H9 (cell line): ENCODE results near the gene GRIPAP1. TPM values are rescaled to one million over a fixed set of nuclear protein-coding genes. Genes with fewer than 3 reads are reported as not detected.

Source experiments
- DNase-seq: peaks from one replicate; pipeline ENCODE4 v3.0.0-alpha.2; 2017
- H2AFZ ChIP-seq: one replicate; pipeline ENCODE4 v1.6.1; 2013; ENCODE audit warnings: mild to moderate bottlenecking, low read length, control low read depth, moderate library complexity
- H2AK5ac ChIP-seq: 2 replicates; pipeline ENCODE4 v1.6.1; 2013; ENCODE audit warnings: low read length, control low read depth, mixed read lengths; ENCODE audit not compliant: insufficient read length
- H2BK120ac ChIP-seq: one replicate; pipeline ENCODE4 v1.6.1; 2013; ENCODE audit warnings: low read depth, mild to moderate bottlenecking, low read length, control low read depth, inconsistent platforms; ENCODE audit not compliant: poor library complexity, severe bottlenecking
- H2BK12ac ChIP-seq: 2 replicates; pipeline ENCODE4 v1.6.1; 2013; ENCODE audit warnings: low read length, control low read depth, mixed read lengths, low read depth; ENCODE audit not compliant: insufficient read length
- H2BK15ac ChIP-seq: 2 replicates; pipeline ENCODE4 v1.6.1; 2013; ENCODE audit warnings: low read depth, low read length, control low read depth
- H2BK20ac ChIP-seq: one replicate; pipeline ENCODE4 v1.6.1; 2013; ENCODE audit warnings: low read depth, mild to moderate bottlenecking, low read length, control low read depth, inconsistent platforms; ENCODE audit not compliant: poor library complexity, severe bottlenecking
- H2BK5ac ChIP-seq: 2 replicates; pipeline ENCODE4 v1.6.1; 2013; ENCODE audit warnings: low read length, control low read depth, mixed read lengths; ENCODE audit not compliant: insufficient read length
- H3K14ac ChIP-seq: 2 replicates; pipeline ENCODE4 v1.6.1; 2013; ENCODE audit warnings: low read length, control low read depth; ENCODE audit not compliant: insufficient read depth
- H3K18ac ChIP-seq: 2 replicates; pipeline ENCODE4 v1.6.1; 2013; ENCODE audit warnings: low read depth, mild to moderate bottlenecking, mixed read lengths, low read length, control low read depth; ENCODE audit not compliant: insufficient read length
- H3K23ac ChIP-seq: 2 replicates; pipeline ENCODE4 v1.6.1; 2013; ENCODE audit warnings: low read length, control low read depth, mixed read lengths, low read depth; ENCODE audit not compliant: insufficient read length
- H3K23me2 ChIP-seq: 2 replicates; pipeline ENCODE4 v1.6.1; 2013; ENCODE audit warnings: low read depth, mild to moderate bottlenecking, mixed read lengths, low read length, control low read depth; ENCODE audit not compliant: insufficient read length, poor library complexity, severe bottlenecking
- H3K27ac ChIP-seq: 2 replicates; pipeline ENCODE4 v1.5.1; 2013; ENCODE audit warnings: low read length, control low read depth, mixed read lengths, low read depth; ENCODE audit not compliant: insufficient read length
- H3K27me3 ChIP-seq: 2 replicates; pipeline ENCODE4 v1.6.1; 2013; ENCODE audit warnings: low read length, control low read depth, inconsistent platforms; ENCODE audit not compliant: insufficient read depth
- H3K4ac ChIP-seq: 2 replicates; pipeline ENCODE4 v1.6.1; 2013; ENCODE audit warnings: low read depth, mild to moderate bottlenecking, control low read depth, inconsistent platforms, low read length, moderate library complexity
- H3K4me1 ChIP-seq: 2 replicates; pipeline ENCODE4 v1.6.1; 2013; ENCODE audit warnings: low read length, control low read depth, inconsistent platforms; ENCODE audit not compliant: insufficient read depth
- H3K4me2 ChIP-seq: 2 replicates; pipeline ENCODE4 v1.6.1; 2013; ENCODE audit warnings: low read length, control low read depth, mixed read lengths; ENCODE audit not compliant: insufficient read length, insufficient read depth
- H3K56ac ChIP-seq: 2 replicates; pipeline ENCODE4 v1.6.1; 2013; ENCODE audit warnings: low read depth, mild to moderate bottlenecking, mixed read lengths, low read length, control low read depth; ENCODE audit not compliant: insufficient read length
- H3K79me1 ChIP-seq: 2 replicates; pipeline ENCODE4 v1.6.1; 2013; ENCODE audit warnings: low read depth, mild to moderate bottlenecking, moderate library complexity, low read length, control low read depth, inconsistent platforms; ENCODE audit not compliant: insufficient read depth, poor library complexity, severe bottlenecking
- H3K79me2 ChIP-seq: 2 replicates; pipeline ENCODE4 v1.6.1; 2013; ENCODE audit warnings: low read length, control low read depth, inconsistent platforms; ENCODE audit not compliant: insufficient read depth
- H3K9ac ChIP-seq: 2 replicates; pipeline ENCODE4 v1.6.1; 2013; ENCODE audit warnings: low read length, control low read depth, mixed read lengths; ENCODE audit not compliant: insufficient read length; ENCODE audit errors: extremely low read depth
- H3K9me3 ChIP-seq: one replicate; pipeline ENCODE4 v1.6.1; 2013; ENCODE audit warnings: low read depth, low read length, inconsistent platforms; ENCODE audit not compliant: control insufficient read depth
- H3T11ph ChIP-seq: one replicate; pipeline ENCODE4 v1.6.1; 2013; ENCODE audit warnings: mild to moderate bottlenecking, low read length, control low read depth, inconsistent platforms
- H4K20me1 ChIP-seq: one replicate; pipeline ENCODE4 v1.6.1; 2013; ENCODE audit not compliant: control insufficient read depth, insufficient read length, insufficient read depth
- H4K5ac ChIP-seq: 2 replicates; pipeline ENCODE4 v1.6.1; 2013; ENCODE audit warnings: low read depth, mild to moderate bottlenecking, mixed read lengths, low read length, control low read depth; ENCODE audit not compliant: insufficient read length
- H4K8ac ChIP-seq: replicated peaks from 2 replicates; pipeline ENCODE4 v1.6.1; 2013; ENCODE audit warnings: low read length, control low read depth, mixed read lengths, low read depth; ENCODE audit not compliant: insufficient read length
- H4K91ac ChIP-seq: 2 replicates; pipeline ENCODE4 v1.6.1; 2013; ENCODE audit warnings: low read depth, mild to moderate bottlenecking, moderate library complexity, mixed read lengths, low read length, control low read depth; ENCODE audit not compliant: insufficient read length
- H3K27ac Mint-ChIP-seq, 3 experiments: 2 replicates in 2 of 3; 3 replicates in 1 of 3; pipeline ENCODE4 v1.8.0; 2020 to 2021; ENCODE audit warnings: mixed read lengths in 3 of 3, mild to moderate bottlenecking in 1 of 3, moderate library complexity in 1 of 3
- H3K27me3 Mint-ChIP-seq: 2 replicates; pipeline ENCODE4 v1.8.0; 2021; ENCODE audit warnings: low read depth, mild to moderate bottlenecking, moderate library complexity, mixed read lengths
- H3K36me3 Mint-ChIP-seq, 3 experiments: 2 replicates in 2 of 3; 3 replicates in 1 of 3; pipeline ENCODE4 v1.8.0; 2020 to 2021; ENCODE audit warnings: low read depth in 3 of 3, mixed read lengths in 3 of 3; ENCODE audit not compliant: insufficient read depth in 1 of 3
- H3K4me1 Mint-ChIP-seq, 2 experiments: 2 replicates each; pipeline ENCODE4 v1.8.0; 2020; ENCODE audit warnings: mixed read lengths in 2 of 2
- H3K4me3 Mint-ChIP-seq, 2 experiments: 2 replicates in 1 of 2; 3 replicates in 1 of 2; pipeline ENCODE4 v1.8.0; 2020 to 2021; ENCODE audit warnings: mild to moderate bottlenecking in 2 of 2, mixed read lengths in 2 of 2, moderate library complexity in 1 of 2
- H3K9me3 Mint-ChIP-seq, 2 experiments: 2 replicates in 1 of 2; 3 replicates in 1 of 2; pipeline ENCODE4 v1.8.0; 2020; ENCODE audit warnings: mild to moderate bottlenecking in 2 of 2, mixed read lengths in 2 of 2, moderate library complexity in 1 of 2
- CTCF ChIP-seq: fragments of 200-600 bp; sonication (generic); conservative IDR thresholded peaks from 3 replicates; pipeline ENCODE4 v1.8.0; 2021; ENCODE audit warnings: antibody characterized with exemption, mild to moderate bottlenecking
- WGBS: extraction: QIAGEN DNeasy Blood & Tissue Kit; methylation state at CpG from one replicate; pipeline ENCODE4 v1.1.7; 2013; ENCODE audit warnings: missing lambda C conversion rate, low lambda C conversion rate, mixed read lengths; ENCODE audit not compliant: insufficient read length; ENCODE audit errors: extremely low coverage; 5-methylcytosine and 5-hydroxymethylcytosine counted together
- total RNA-seq: library from RNA; stranded (reverse); gene quantifications from 2 replicates; pipeline ENCODE4 v1.2.1, GENCODE V29; 2021

GRIPAP1 gene
- total RNA-seq, 1 experiment from 2014 or later, result 71.8 TPM

- no peak overlapping the region for H3T11ph ChIP-seq
- no peak overlapping the region for H3K56ac ChIP-seq
- peaks cover 21 to 22% of the 10 kb centered on the region in 2 experiments for H3K4me1 Mint-ChIP-seq
- H3K4me1 ChIP-seq, result peaks cover 5% of the 10 kb centered on the region
- no peak overlapping the region for H2BK15ac ChIP-seq
- no peak overlapping the region for H2BK12ac ChIP-seq
- H2BK5ac ChIP-seq, result peak overlapping the region; percentile 73
- H3K27me3 Mint-ChIP-seq, result no peaks in the 10 kb centered on the region
- no peak overlapping the region for H3K4ac ChIP-seq
- H3K36me3 Mint-ChIP-seq, result peaks cover 29 to 42% (median 40%) of the 10 kb centered on the region in 3 experiments
- no peak overlapping the region for H4K91ac ChIP-seq
- H3K23me2 ChIP-seq, result peaks cover 7% of the 10 kb centered on the region
- no peaks in the 10 kb centered on the region for H3K27me3 ChIP-seq
- no CpG with 5 or more reads among the region's 7 CpGs for WGBS
- H4K20me1 ChIP-seq, result no peaks in the 10 kb centered on the region
- peak overlapping the region; percentile 57 for H3K9ac ChIP-seq
- H4K8ac ChIP-seq, result no peak overlapping the region
- H2AK5ac ChIP-seq, result no peak overlapping the region
- H3K9me3 Mint-ChIP-seq, result peaks cover 66 to 68% of the 10 kb centered on the region in 2 experiments
- peak overlapping the region; percentile 34 for H3K18ac ChIP-seq
- H4K5ac ChIP-seq, result peak overlapping the region; percentile 65
- TF ChIP-seq CTCF, result no peak
- peak overlapping the region; percentile 97 to 100 (median 98) for H3K27ac Mint-ChIP-seq
- no peak overlapping the region for H2BK20ac ChIP-seq
- no peak for DNase-seq
- H3K4me3 Mint-ChIP-seq, result peak overlapping the region; percentile 90 to 96
- no peak overlapping the region for H3K14ac ChIP-seq
- H2AFZ ChIP-seq, result no peak overlapping the region
- no peak overlapping the region for H2BK120ac ChIP-seq
- H3K23ac ChIP-seq, result no peak overlapping the region
- peak overlapping the region; percentile 96 for H3K4me2 ChIP-seq
- H3K27ac ChIP-seq, result peak overlapping the region; percentile 98
- H3K79me1 ChIP-seq, result peaks cover 8% of the 10 kb centered on the region
- H3K9me3 ChIP-seq, result no peaks in the 10 kb centered on the region
- peaks cover 12% of the 10 kb centered on the region; the same call in 1 of the 2 replicates for H3K79me2 ChIP-seq
Observed at GRCh38 chrX:49040376-49040955, 38.4 kb upstream of the GRIPAP1 start.
